Keratinocyte (primary cell): ENCODE measurements around the gene GALR3. TPM values are rescaled to one million over a fixed set of nuclear protein-coding genes. Genes with fewer than 3 reads are reported as not detected.

Experiments used
- DNase-seq: peaks from one replicate; pipeline ENCODE4 v3.0.0-alpha.2; 2011; ENCODE audit warnings: low read depth, missing footprints, low spot score
- FAIRE-seq: peaks from 2 replicates; lab custom pipeline; 2011; peaks lifted over from hg19 to GRCh38; lab: Jason Lieb, UNC
- H2AFZ ChIP-seq: 2 replicates; pipeline ENCODE4 v1.6.0; 2012; ENCODE audit warnings: low read length, control low read depth, inconsistent platforms; ENCODE audit not compliant: control insufficient read depth
- H3K27ac ChIP-seq: 2 replicates; pipeline ENCODE4 v1.5.1; 2011; ENCODE audit warnings: low read length; ENCODE audit not compliant: control insufficient read depth, insufficient read depth
- H3K27me3 ChIP-seq: 3 replicates; pipeline ENCODE4 v1.6.0; 2011; ENCODE audit warnings: low read length; ENCODE audit not compliant: control insufficient read depth, insufficient read depth; ENCODE audit errors: extremely low read depth
- H3K36me3 ChIP-seq, 2 experiments: 2 replicates in 1 of 2; 3 replicates in 1 of 2; pipeline ENCODE4 v1.5.1; 2011; ENCODE audit warnings: low read length in 2 of 2, mild to moderate bottlenecking in 1 of 2; ENCODE audit not compliant: control insufficient read depth in 2 of 2, insufficient read depth in 2 of 2; ENCODE audit errors: extremely low read depth in 1 of 2
- H3K4me1 ChIP-seq: 3 replicates; pipeline ENCODE4 v1.5.1; 2011; ENCODE audit warnings: low read length; ENCODE audit not compliant: control insufficient read depth, insufficient read depth; ENCODE audit errors: extremely low read depth
- H3K4me2 ChIP-seq: 3 replicates; pipeline ENCODE4 v1.6.0; 2011; ENCODE audit warnings: low read depth, low read length; ENCODE audit not compliant: control insufficient read depth, insufficient read depth; ENCODE audit errors: extremely low read depth
- H3K4me3 ChIP-seq, 3 experiments: fragments of 200-600 bp in 1 of 3; sonication (generic) in 1 of 3; 2 replicates in 2 of 3; 3 replicates in 1 of 3; pipeline ENCODE4 v1.5.1; 2011 to 2016; ENCODE audit warnings: low read length in 3 of 3, mild to moderate bottlenecking in 3 of 3, control low read depth in 2 of 3, inconsistent platforms in 1 of 3, low read depth in 1 of 3, mixed read lengths in 1 of 3, mixed run types in 1 of 3, moderate library complexity in 1 of 3; ENCODE audit not compliant: control insufficient read depth in 2 of 3, insufficient read depth in 2 of 3; ENCODE audit errors: extremely low read depth in 1 of 3
- H3K79me2 ChIP-seq: 2 replicates; pipeline ENCODE4 v1.6.0; 2012; ENCODE audit warnings: low read length; ENCODE audit not compliant: control insufficient read depth, insufficient read depth
- H3K9ac ChIP-seq: 3 replicates; pipeline ENCODE4 v1.6.0; 2011; ENCODE audit warnings: low read length; ENCODE audit not compliant: control insufficient read depth, insufficient read depth; ENCODE audit errors: extremely low read depth
- H3K9me1 ChIP-seq: 3 replicates; pipeline ENCODE4 v1.6.0; 2011; ENCODE audit warnings: low read length; ENCODE audit not compliant: control insufficient read depth, insufficient read depth; ENCODE audit errors: extremely low read depth
- H3K9me3 ChIP-seq: 2 replicates; pipeline ENCODE4 v1.5.1; 2012; ENCODE audit warnings: low read depth, low read length; ENCODE audit not compliant: control insufficient read depth
- H4K20me1 ChIP-seq: 3 replicates; pipeline ENCODE4 v1.6.0; 2011; ENCODE audit warnings: low read length; ENCODE audit not compliant: control insufficient read depth, insufficient read depth; ENCODE audit errors: extremely low read depth
- EZH2 ChIP-seq: IDR thresholded peaks from one replicate; pipeline ENCODE4 v1.6.1; 2012; ENCODE audit warnings: inconsistent platforms, mild to moderate bottlenecking, low read length, moderate library complexity
- dilution Hi-C: fragments of 300-500 bp; cut with MboI; formaldehyde crosslinking; loops from one replicate; pipeline ENCODE4 v1.7.0; 2020; ENCODE audit warnings: low sequenced_read_pairs; ENCODE audit not compliant: extremely low pct_ligation_motif_present
- polyA plus RNA-seq, 5 experiments: library from polyadenylated mRNA; depleted of rRNA in 3 of 5; stranded (reverse) in 3 of 5; stranded (forward) in 1 of 5; unstranded in 1 of 5; fragments of >200 nt; gene quantifications; 1 replicate in 1 of 5; 2 replicates in 3 of 5; 3 replicates in 1 of 5; pipeline versions ENCODE4 v1.2.1 to v1.2.3, GENCODE V29; 2011 to 2012; ENCODE audit warnings: missing spikeins in 2 of 5, low read depth in 1 of 5, low replicate concordance in 1 of 5
- TF ChIP-seq, protein P1 (sequence below), 3 experiments: IDR thresholded peaks in 1 of 3; conservative IDR thresholded peaks in 1 of 3; optimal IDR thresholded peaks in 1 of 3; 2 replicates in 2 of 3; 3 replicates in 1 of 3; pipeline versions ENCODE3 to v1.5.1; 2011; ENCODE audit warnings: low read length in 3 of 3, mild to moderate bottlenecking in 3 of 3, moderate library complexity in 2 of 3, control low read depth in 1 of 3, inconsistent platforms in 1 of 3; ENCODE audit not compliant: insufficient read depth in 2 of 3; ENCODE audit errors: extremely low read depth in 1 of 3

The GALR3 gene
- polyA plus RNA-seq, 1 donor (not counting 4 experiments of a cell fraction or from before 2014, with no cell fraction given) = not detected

GRCh38 chr22:37849089-37849751, 26.0 kb downstream of the GALR3 start, which contains the start of gene EIF3L:
TSS of gene EIF3L (plus strand) at chr22:37849419. CDS start at chr22:37849450, 31 bp downstream.
- FAIRE-seq (peak; percentile 41), DNase-seq (peak; percentile 33)
- Histone ChIP-seq H3K4me2 (peak within 1 kb of the TSS; percentile 76), H3K9me1 (no peaks in the 10 kb centered on the region), H3K4me3 (peak within 1 kb of the TSS; percentile 70 to 85 (median 80)), H3K79me2 (peaks cover 57% of the 10 kb centered on the region), H3K4me1 (peaks cover 12% of the 10 kb centered on the region), H3K36me3 (peaks cover 15 to 24% of the 10 kb centered on the region in 2 experiments), H3K27ac (peak within 1 kb of the TSS; percentile 91), H3K27me3 (no peaks in the 10 kb centered on the region), H3K9me3 (no peaks in the 10 kb centered on the region), H2AFZ (peak within 1 kb of the TSS; percentile 89), H4K20me1 (peaks cover 4% of the 10 kb centered on the region), H3K9ac (peak within 1 kb of the TSS; percentile 83)
- TF ChIP-seq, protein P1, sequence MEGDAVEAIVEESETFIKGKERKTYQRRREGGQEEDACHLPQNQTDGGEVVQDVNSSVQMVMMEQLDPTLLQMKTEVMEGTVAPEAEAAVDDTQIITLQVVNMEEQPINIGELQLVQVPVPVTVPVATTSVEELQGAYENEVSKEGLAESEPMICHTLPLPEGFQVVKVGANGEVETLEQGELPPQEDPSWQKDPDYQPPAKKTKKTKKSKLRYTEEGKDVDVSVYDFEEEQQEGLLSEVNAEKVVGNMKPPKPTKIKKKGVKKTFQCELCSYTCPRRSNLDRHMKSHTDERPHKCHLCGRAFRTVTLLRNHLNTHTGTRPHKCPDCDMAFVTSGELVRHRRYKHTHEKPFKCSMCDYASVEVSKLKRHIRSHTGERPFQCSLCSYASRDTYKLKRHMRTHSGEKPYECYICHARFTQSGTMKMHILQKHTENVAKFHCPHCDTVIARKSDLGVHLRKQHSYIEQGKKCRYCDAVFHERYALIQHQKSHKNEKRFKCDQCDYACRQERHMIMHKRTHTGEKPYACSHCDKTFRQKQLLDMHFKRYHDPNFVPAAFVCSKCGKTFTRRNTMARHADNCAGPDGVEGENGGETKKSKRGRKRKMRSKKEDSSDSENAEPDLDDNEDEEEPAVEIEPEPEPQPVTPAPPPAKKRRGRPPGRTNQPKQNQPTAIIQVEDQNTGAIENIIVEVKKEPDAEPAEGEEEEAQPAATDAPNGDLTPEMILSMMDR (optimal IDR thresholded peaks at IDR 0.05 in 1 of 3, IDR thresholded peaks at IDR 0.05 in 1 of 3, conservative IDR thresholded peaks at IDR 0.05 in 1 of 3; ENCODE audit: extremely low read depth in 1 of 3, insufficient read depth in 2 of 3, low read length in 3 of 3) = no peak
- TF ChIP-seq EZH2 = no peak
- dilution Hi-C loops = no loop called here

DNA sequence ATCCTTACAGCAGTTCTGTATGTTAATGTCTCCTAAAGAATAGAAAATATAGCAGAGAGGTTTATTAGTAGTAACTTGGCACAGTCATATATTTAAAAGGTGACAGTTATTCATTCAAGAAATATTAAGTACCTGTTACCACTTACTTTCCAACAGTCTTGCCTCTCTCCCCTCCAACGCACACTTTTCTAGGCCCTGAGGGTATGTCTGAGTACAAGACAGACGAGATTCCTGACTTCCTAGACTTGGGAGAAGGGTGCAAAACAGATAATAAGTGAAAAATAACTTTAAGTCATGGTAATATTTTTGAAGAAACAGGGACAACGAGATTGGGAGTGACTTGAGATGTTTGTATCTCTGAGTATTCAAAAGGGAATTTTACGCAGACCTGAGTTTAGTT, 27.6 kb downstream of the GALR3 start:
- no peaks in the 10 kb centered on the region for H3K9me3 ChIP-seq
- H2AFZ ChIP-seq = no peak overlapping the region
- H4K20me1 ChIP-seq = peaks cover 4% of the 10 kb centered on the region
- peaks cover 72% of the 10 kb centered on the region for H3K79me2 ChIP-seq
- H3K9ac ChIP-seq = peak overlapping the region; percentile 6
- no peak for TF ChIP-seq EZH2
- TF ChIP-seq, protein P1 (optimal IDR thresholded peaks at IDR 0.05 in 1 of 3, IDR thresholded peaks at IDR 0.05 in 1 of 3, conservative IDR thresholded peaks at IDR 0.05 in 1 of 3; ENCODE audit: extremely low read depth in 1 of 3, insufficient read depth in 2 of 3, low read length in 3 of 3) = no peak
- no peak overlapping the region for H3K27ac ChIP-seq
- dilution Hi-C loops = no loop called here
- peak overlapping the region; percentile 69 for H3K4me2 ChIP-seq
- H3K9me1 ChIP-seq = no peaks in the 10 kb centered on the region
- no peak for FAIRE-seq
- no peak for DNase-seq
- no peaks in the 10 kb centered on the region for H3K27me3 ChIP-seq
- peaks cover 17% of the 10 kb centered on the region for H3K4me1 ChIP-seq
- H3K4me3 ChIP-seq = no peak overlapping the region
- H3K36me3 ChIP-seq = peaks cover 25 to 37% of the 10 kb centered on the region in 2 experiments
